ENCODE data around the gene GIPC1. TPM values are rescaled to one million over a fixed set of nuclear protein-coding genes. Genes with fewer than 3 reads are reported as not detected.

Gene GIPC1
- total and polyA plus RNA-seq, 9 of the 15 experiments (the other 6 are each of a cell fraction or from before 2014, with no cell fraction given), result 0.49 to 54.7 (median 24.8) TPM

- in situ Hi-C loops (cut with MboI), result no loop called here
- H3K4me1 ChIP-seq (replicated peaks in 1 of 2; ENCODE audit: control insufficient read depth in 2 of 2, insufficient read depth in 2 of 2, low read length in 2 of 2), result peaks cover 32 to 35% of the 10 kb centered on the region in 2 experiments
- POLR2A ChIA-PET, result interaction anchor here (0.6 to 1.2 kb wide), 2 partner anchors 11 to 48 kb away, joined by 3 read pairs; no protein-coding TSS in a partner anchor
Observed at GRCh38 chr19:14520543-14520942, 24.6 kb upstream of the GIPC1 start.

GRCh38 chr19:14519860-14520407 lies 24.0 kb upstream of the GIPC1 start:
- Histone ChIP-seq H3K36me3 (ENCODE audit: control insufficient read depth, insufficient read depth, low read length) (peaks cover 28% of the 10 kb centered on the region), H2AFZ (ENCODE audit: low read depth, low read length) (peak overlapping the region; percentile 69), H3K4me2 (ENCODE audit: insufficient read depth, low read length) (no peak overlapping the region; the same call in 1 of the 2 replicates), H3K79me2 (ENCODE audit: control insufficient read depth, insufficient read depth, low read length) (peaks cover 36% of the 10 kb centered on the region), H3K9ac (ENCODE audit: insufficient read depth in 1 of 2, low read depth in 2 of 2, low read length in 2 of 2) (peak overlapping the region; percentile 61 to 65; a peak in 2 of 4 replicates), H4K20me1 (replicated peaks; ENCODE audit: control insufficient read depth, insufficient read depth, low read length) (peaks cover 26% of the 10 kb centered on the region), H3K9me3 (replicated peaks; ENCODE audit: control insufficient read depth, insufficient read depth, low read depth, low read length) (no peaks in the 10 kb centered on the region), H3K4me3 (no peak overlapping the region), H3K9me1 (ENCODE audit: control insufficient read depth, insufficient read depth, low read length) (no peaks in the 10 kb centered on the region), H3K4me1 (replicated peaks in 1 of 2; ENCODE audit: control insufficient read depth in 2 of 2, insufficient read depth in 2 of 2, low read length in 2 of 2) (peaks cover 38 to 40% of the 10 kb centered on the region in 2 experiments), H3K27me3 (ENCODE audit: control insufficient read depth in 2 of 2, insufficient read depth in 2 of 2, low read length in 2 of 2) (no peaks in the 10 kb centered on the region), H3K27ac (ENCODE audit: extremely low read depth, low read depth, low read length) (peak overlapping the region; percentile 85)
- DNase-seq (ENCODE audit: extremely low read depth in 1 of 4, low spot score in 3 of 4) (no peak), ATAC-seq (no peak), FAIRE-seq (no peak)
- in situ Hi-C loops (cut with MboI), result no loop called here
- 77% methylated on average over 2 of the region's 2 CpGs for WGBS (ENCODE audit: insufficient coverage, low coverage, missing lambda C conversion rate)
- BruUV-seq (replicated peaks), result no TSS peak
- ChIA-PET CTCF (ENCODE audit: low intra/inter-chr PET ratio) (no interaction called here), POLR2A (interaction anchor here (1.2 kb wide), 1 partner anchor 12 kb away, joined by 3 read pairs; no protein-coding TSS in a partner anchor)
- intact Hi-C loops (cut with micrococcal nuclease), result loop anchor here (5.0 kb wide), 1 partner anchor 32 kb away; no protein-coding TSS in a partner anchor
- 0 out of 2 replicates have a peak, but pooled peaks have one; percentile 5 for TF ChIP-seq TFAP4 (CRISPR knock-in tag; IDR thresholded peaks at IDR 0.05; ENCODE audit: borderline replicate concordance)
- TF ChIP-seq NR2F6 (CRISPR knock-in tag; IDR thresholded peaks at IDR 0.05), result no peak
- TF ChIP-seq THAP12 (CRISPR knock-in tag; IDR thresholded peaks at IDR 0.05), result no peak
- peak; percentile 33; the same call in 1 of the 2 replicates for TF ChIP-seq ZFX (CRISPR knock-in tag; IDR thresholded peaks at IDR 0.05)

More at GRCh38 chr19:14520543-14520942, 24.6 kb upstream of the GIPC1 start:
- Histone ChIP-seq H3K27me3 (ENCODE audit: control insufficient read depth in 2 of 2, insufficient read depth in 2 of 2, low read length in 2 of 2) (no peaks in the 10 kb centered on the region), H3K9me3 (replicated peaks; ENCODE audit: control insufficient read depth, insufficient read depth, low read depth, low read length) (no peaks in the 10 kb centered on the region), H3K9me1 (ENCODE audit: control insufficient read depth, insufficient read depth, low read length) (no peaks in the 10 kb centered on the region), H3K27ac (ENCODE audit: extremely low read depth, low read depth, low read length) (no peak overlapping the region), H3K36me3 (ENCODE audit: control insufficient read depth, insufficient read depth, low read length) (peaks cover 22% of the 10 kb centered on the region), H3K79me2 (ENCODE audit: control insufficient read depth, insufficient read depth, low read length) (peaks cover 30% of the 10 kb centered on the region), H3K4me3 (no peak overlapping the region), H3K9ac (ENCODE audit: insufficient read depth in 1 of 2, low read depth in 2 of 2, low read length in 2 of 2) (peak overlapping the region in 1 of 2 experiments; percentile 61; a peak in 1 of 4 replicates), H2AFZ (ENCODE audit: low read depth, low read length) (no peak overlapping the region), H3K4me2 (ENCODE audit: insufficient read depth, low read length) (no peak overlapping the region), H4K20me1 (replicated peaks; ENCODE audit: control insufficient read depth, insufficient read depth, low read length) (peaks cover 20% of the 10 kb centered on the region)
- ATAC-seq (no peak), FAIRE-seq (no peak), DNase-seq (ENCODE audit: extremely low read depth in 1 of 4, low spot score in 3 of 4) (no peak)
- BruUV-seq (replicated peaks), result no TSS peak
- CTCF ChIA-PET (ENCODE audit: low intra/inter-chr PET ratio), result no interaction called here
- TF ChIP-seq MCM5 (IDR thresholded peaks at IDR 0.05; ENCODE audit: low read depth) (no peak), RBM25 (IDR thresholded peaks at IDR 0.05; ENCODE audit: low read depth, low read length, severe bottlenecking) (peak; percentile 34), TCF7 (IDR thresholded peaks at IDR 0.05; ENCODE audit: borderline replicate concordance) (no peak), ESRRB (CRISPR knock-in tag; IDR thresholded peaks at IDR 0.05; ENCODE audit: borderline replicate concordance) (no peak), ZNF121 (CRISPR knock-in tag; conservative IDR thresholded peaks at IDR 0.05) (peak; percentile 72)
- intact Hi-C loops (cut with micrococcal nuclease), result no loop called here
- 72% methylated on average over 4 of the region's 4 CpGs for WGBS (ENCODE audit: insufficient coverage, low coverage, missing lambda C conversion rate)

All from K562 (cell line).